Neural progenitor cell (in vitro differentiated cells): ENCODE results near the gene CCSER1.

Experiments used
- EZH2 ChIP-seq: fragments of 200-600 bp; sonication (generic); IDR thresholded peaks from 2 replicates; pipeline ENCODE4 v1.6.1; 2017; ENCODE audit warnings: antibody characterized with exemption, mild to moderate bottlenecking, moderate library complexity
- EZH2phosphoT487 ChIP-seq: fragments of 200-600 bp; sonication (generic); IDR thresholded peaks from 2 replicates; pipeline ENCODE4 v1.6.1; 2017; ENCODE audit warnings: antibody characterized with exemption
- TF ChIP-seq, protein P1 (sequence below): fragments of 200-600 bp; sonication (generic); IDR thresholded peaks from 2 replicates; pipeline ENCODE4 v1.5.1; 2017; ENCODE audit warnings: antibody characterized with exemption, mild to moderate bottlenecking

DNA sequence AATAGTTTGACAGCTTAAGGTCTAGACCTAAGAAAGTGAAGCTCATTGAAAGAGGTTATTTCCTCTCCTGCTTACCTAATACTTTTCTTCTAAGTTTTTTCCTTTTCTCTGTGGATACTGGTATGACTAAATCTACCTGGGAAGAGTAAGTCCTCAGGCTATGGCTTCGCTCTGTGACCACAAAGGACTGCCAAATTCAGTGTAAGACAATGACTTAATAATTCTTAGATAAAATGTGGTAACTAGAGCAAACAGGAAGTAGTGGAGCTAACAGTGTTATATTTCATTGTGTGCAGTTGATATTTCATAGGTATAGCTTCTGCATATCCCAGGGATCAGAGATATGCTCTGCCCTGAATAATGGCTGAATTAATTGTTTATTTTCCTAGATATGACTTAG lies 418.9 kb downstream of the CCSER1 start:
- TF ChIP-seq, protein P1, sequence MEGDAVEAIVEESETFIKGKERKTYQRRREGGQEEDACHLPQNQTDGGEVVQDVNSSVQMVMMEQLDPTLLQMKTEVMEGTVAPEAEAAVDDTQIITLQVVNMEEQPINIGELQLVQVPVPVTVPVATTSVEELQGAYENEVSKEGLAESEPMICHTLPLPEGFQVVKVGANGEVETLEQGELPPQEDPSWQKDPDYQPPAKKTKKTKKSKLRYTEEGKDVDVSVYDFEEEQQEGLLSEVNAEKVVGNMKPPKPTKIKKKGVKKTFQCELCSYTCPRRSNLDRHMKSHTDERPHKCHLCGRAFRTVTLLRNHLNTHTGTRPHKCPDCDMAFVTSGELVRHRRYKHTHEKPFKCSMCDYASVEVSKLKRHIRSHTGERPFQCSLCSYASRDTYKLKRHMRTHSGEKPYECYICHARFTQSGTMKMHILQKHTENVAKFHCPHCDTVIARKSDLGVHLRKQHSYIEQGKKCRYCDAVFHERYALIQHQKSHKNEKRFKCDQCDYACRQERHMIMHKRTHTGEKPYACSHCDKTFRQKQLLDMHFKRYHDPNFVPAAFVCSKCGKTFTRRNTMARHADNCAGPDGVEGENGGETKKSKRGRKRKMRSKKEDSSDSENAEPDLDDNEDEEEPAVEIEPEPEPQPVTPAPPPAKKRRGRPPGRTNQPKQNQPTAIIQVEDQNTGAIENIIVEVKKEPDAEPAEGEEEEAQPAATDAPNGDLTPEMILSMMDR, result no peak
- TF ChIP-seq EZH2 (no peak), EZH2phosphoT487 (no peak)
